SU-DHL-6 (cell line): Measurements from ENCODE around the gene BHLHE41.

Experiments used
- H2AFZ ChIP-seq: fragments of 200-600 bp; sonication (generic); 2 replicates; pipeline ENCODE4 v1.6.1; 2014; ENCODE audit warnings: low read depth, mild to moderate bottlenecking, moderate library complexity, mixed read lengths, antibody characterized with exemption, low read length; ENCODE audit not compliant: severe bottlenecking
- H3F3A ChIP-seq: fragments of 200-600 bp; shearing (Covaris generic); 2 replicates; pipeline ENCODE4 v1.6.0; 2016; ENCODE audit warnings: antibody characterized with exemption, mild to moderate bottlenecking; ENCODE audit not compliant: insufficient read depth
- H3K27ac ChIP-seq: fragments of 200-600 bp; sonication (generic); 2 replicates; pipeline ENCODE4 v1.5.1; 2016; ENCODE audit warnings: low read depth, mild to moderate bottlenecking, low read length, moderate library complexity, mixed read lengths
- H3K27me3 ChIP-seq: fragments of 200-600 bp; sonication (generic), shearing (Covaris generic); 2 replicates; pipeline ENCODE4 v1.6.0; 2014; ENCODE audit warnings: mild to moderate bottlenecking, low read length
- H3K36me3 ChIP-seq: fragments of 200-600 bp; sonication (generic); 2 replicates; pipeline ENCODE4 v1.6.1; 2014; ENCODE audit warnings: mild to moderate bottlenecking, low read length, mixed read lengths
- H3K4me2 ChIP-seq: fragments of 300-600, 200-600 bp; shearing (Covaris generic), sonication (generic); 2 replicates; pipeline ENCODE4 v1.6.0; 2014; ENCODE audit warnings: low read length, low read depth, mild to moderate bottlenecking; ENCODE audit not compliant: poor library complexity, severe bottlenecking
- H3K4me3 ChIP-seq: fragments of 200-600 bp; sonication (generic); 2 replicates; pipeline ENCODE4 v1.5.1; 2014; ENCODE audit warnings: antibody characterized with exemption, low read length, mild to moderate bottlenecking, mixed read lengths; ENCODE audit not compliant: insufficient read depth, poor library complexity, severe bottlenecking
- H3K79me2 ChIP-seq: fragments of 200-600 bp; sonication (generic); 2 replicates; pipeline ENCODE4 v1.6.1; 2014; ENCODE audit warnings: mild to moderate bottlenecking, low read length, moderate library complexity; ENCODE audit not compliant: insufficient read depth
- H3K9ac ChIP-seq: fragments of 200-600 bp; sonication (generic); 2 replicates; pipeline ENCODE4 v1.7.0; 2014; ENCODE audit warnings: mild to moderate bottlenecking, low read length
- H3K9me2 ChIP-seq: fragments of 200-600 bp; sonication (generic); replicated peaks from 2 replicates; pipeline ENCODE4 v1.6.1; 2014; ENCODE audit warnings: low read length; ENCODE audit not compliant: insufficient read depth
- H3K9me3 ChIP-seq: fragments of 200-600 bp; sonication (generic); 2 replicates; pipeline ENCODE4 v1.6.1; 2014; ENCODE audit warnings: low read length, mixed read lengths; ENCODE audit not compliant: insufficient read depth
- H4K20me1 ChIP-seq: fragments of 200-600 bp; sonication (generic); 2 replicates; pipeline ENCODE4 v1.6.1; 2014; ENCODE audit warnings: low read depth, mild to moderate bottlenecking, antibody characterized with exemption, low read length, moderate library complexity, mixed read lengths
- CTCF ChIP-seq: fragments of 200-600 bp; sonication (generic); IDR thresholded peaks from one replicate; pipeline ENCODE4 v1.5.1; 2017; ENCODE audit warnings: antibody characterized with exemption, mild to moderate bottlenecking, low read length, moderate library complexity; ENCODE audit not compliant: insufficient read depth, poor library complexity, severe bottlenecking
- EZH2phosphoT487 ChIP-seq: fragments of 200-600 bp; sonication (generic), shearing (Covaris generic); conservative IDR thresholded peaks from 2 replicates; pipeline ENCODE4 v1.6.1; 2018; ENCODE audit warnings: mild to moderate bottlenecking, antibody characterized with exemption, low read length, moderate library complexity, mixed read lengths

The BHLHE41 gene

GRCh38 chr12:26134540-26134939, 9.7 kb upstream of the BHLHE41 start:
- H3K4me2 ChIP-seq, result no peak overlapping the region
- H4K20me1 ChIP-seq, result no peaks in the 10 kb centered on the region
- no peaks in the 10 kb centered on the region for H3F3A ChIP-seq
- TF ChIP-seq CTCF (no peak), EZH2phosphoT487 (no peak)
- no peak overlapping the region for H3K9ac ChIP-seq
- H3K9me2 ChIP-seq, result no peaks in the 10 kb centered on the region
- H3K79me2 ChIP-seq, result no peaks in the 10 kb centered on the region
- no peak overlapping the region for H3K4me3 ChIP-seq
- H3K27me3 ChIP-seq, result no peaks in the 10 kb centered on the region
- H3K27ac ChIP-seq, result no peak overlapping the region
- no peaks in the 10 kb centered on the region for H3K36me3 ChIP-seq
- no peak overlapping the region for H2AFZ ChIP-seq
- H3K9me3 ChIP-seq, result no peaks in the 10 kb centered on the region

- H3F3A ChIP-seq, result no peaks in the 10 kb centered on the region
- TF ChIP-seq CTCF, result no peak
- no peak for TF ChIP-seq EZH2phosphoT487
- H3K36me3 ChIP-seq, result no peaks in the 10 kb centered on the region
- no peak overlapping the region for H3K4me3 ChIP-seq
- H4K20me1 ChIP-seq, result no peaks in the 10 kb centered on the region
- H3K79me2 ChIP-seq, result no peaks in the 10 kb centered on the region
- no peak overlapping the region for H3K4me2 ChIP-seq
- no peaks in the 10 kb centered on the region for H3K9me2 ChIP-seq
- H2AFZ ChIP-seq, result no peak overlapping the region
- no peaks in the 10 kb centered on the region for H3K9me3 ChIP-seq
- H3K27ac ChIP-seq, result no peak overlapping the region
- no peak overlapping the region for H3K9ac ChIP-seq
- no peaks in the 10 kb centered on the region for H3K27me3 ChIP-seq
Observed at GRCh38 chr12:26133521-26133920, 8.7 kb upstream of the BHLHE41 start.

GRCh38 chr12:26132866-26133265, 8.0 kb upstream of the BHLHE41 start:
- H3K27ac ChIP-seq, result no peak overlapping the region
- H4K20me1 ChIP-seq, result no peaks in the 10 kb centered on the region
- no peak overlapping the region for H3K4me2 ChIP-seq
- H3F3A ChIP-seq, result no peaks in the 10 kb centered on the region
- TF ChIP-seq EZH2phosphoT487 (no peak), CTCF (no peak)
- H3K9ac ChIP-seq, result no peak overlapping the region
- no peak overlapping the region for H2AFZ ChIP-seq
- no peak overlapping the region for H3K4me3 ChIP-seq
- no peaks in the 10 kb centered on the region for H3K9me2 ChIP-seq
- H3K9me3 ChIP-seq, result no peaks in the 10 kb centered on the region
- H3K36me3 ChIP-seq, result no peaks in the 10 kb centered on the region
- no peaks in the 10 kb centered on the region for H3K79me2 ChIP-seq
- H3K27me3 ChIP-seq, result no peaks in the 10 kb centered on the region

GRCh38 chr12:26131936-26132335, 7.1 kb upstream of the BHLHE41 start:
- Histone ChIP-seq H3K9ac (no peak overlapping the region), H3K27ac (no peak overlapping the region), H2AFZ (no peak overlapping the region), H3K9me3 (no peaks in the 10 kb centered on the region), H3F3A (no peaks in the 10 kb centered on the region), H3K4me2 (no peak overlapping the region), H3K4me3 (no peak overlapping the region), H3K27me3 (no peaks in the 10 kb centered on the region), H3K36me3 (no peaks in the 10 kb centered on the region), H3K9me2 (no peaks in the 10 kb centered on the region), H3K79me2 (no peaks in the 10 kb centered on the region), H4K20me1 (no peaks in the 10 kb centered on the region)
- TF ChIP-seq EZH2phosphoT487 (no peak), CTCF (no peak)
